GM23338 (cell line): Measurements from ENCODE around the gene GALNT7. TPM values are rescaled to one million over a fixed set of nuclear protein-coding genes. Genes with fewer than 3 reads are reported as not detected.

Experiments
- ATAC-seq: fragments of 200-7000 bp; cut with Tn5 transposase; 3 replicates; pipeline ENCODE4 v1.9.1; 2020
- DNase-seq: peaks from one replicate; pipeline ENCODE4 v3.0.0-alpha.2; 2015; ENCODE audit warnings: low spot score
- H2AFZ ChIP-seq: fragments of 200-600 bp; sonication (generic); 2 replicates; pipeline ENCODE4 v1.8.0; 2016; ENCODE audit warnings: antibody characterized with exemption, mild to moderate bottlenecking, moderate library complexity
- H3F3A ChIP-seq: fragments of 200-600 bp; sonication (generic); replicated peaks from 2 replicates; pipeline ENCODE4 v1.8.0; 2017; ENCODE audit warnings: antibody characterized with exemption, mixed run types, low read depth
- H3K27ac ChIP-seq: fragments of 200-600 bp; sonication (generic); 2 replicates; pipeline ENCODE4 v1.6.1; 2016; ENCODE audit warnings: low read depth
- H3K27me3 ChIP-seq: fragments of 200-600 bp; sonication (generic); 2 replicates; pipeline ENCODE4 v1.8.0; 2016; ENCODE audit warnings: mild to moderate bottlenecking, mixed run types, moderate library complexity; ENCODE audit not compliant: insufficient read depth
- H3K36me3 ChIP-seq: fragments of 200-600 bp; sonication (generic); 2 replicates; pipeline ENCODE4 v1.8.0; 2016; ENCODE audit warnings: mild to moderate bottlenecking; ENCODE audit not compliant: insufficient read depth
- H3K4me1 ChIP-seq: fragments of 200-600 bp; sonication (generic); 2 replicates; pipeline ENCODE4 v1.8.0; 2016; ENCODE audit warnings: mild to moderate bottlenecking, moderate library complexity; ENCODE audit not compliant: insufficient read depth
- H3K4me2 ChIP-seq: fragments of 200-600 bp; sonication (generic); 2 replicates; pipeline ENCODE4 v1.7.1; 2017; ENCODE audit warnings: mixed run types
- H3K4me3 ChIP-seq: fragments of 200-600 bp; sonication (generic); 2 replicates; pipeline ENCODE4 v1.6.1; 2016; ENCODE audit warnings: mixed run types
- H3K79me2 ChIP-seq: fragments of 200-600 bp; sonication (generic); replicated peaks from 2 replicates; pipeline ENCODE4 v1.8.0; 2017; ENCODE audit warnings: mild to moderate bottlenecking; ENCODE audit not compliant: insufficient read depth
- H3K9me2 ChIP-seq: fragments of 200-600 bp; sonication (generic); 2 replicates; pipeline ENCODE4 v1.8.0; 2017; ENCODE audit not compliant: insufficient read depth
- H4K20me1 ChIP-seq: fragments of 200-600 bp; sonication (generic); replicated peaks from 2 replicates; pipeline ENCODE4 v1.8.0; 2017; ENCODE audit warnings: mild to moderate bottlenecking; ENCODE audit not compliant: insufficient read depth
- H3K27ac Mint-ChIP-seq: 2 replicates; pipeline ENCODE4 v1.8.0; 2020; ENCODE audit warnings: inconsistent platforms, mild to moderate bottlenecking, moderate library complexity, mixed read lengths
- H3K27me3 Mint-ChIP-seq: 3 replicates; pipeline ENCODE4 v1.8.0; 2022; ENCODE audit warnings: low read depth, mild to moderate bottlenecking, moderate library complexity, mixed read lengths, inconsistent platforms; ENCODE audit not compliant: insufficient read depth, poor library complexity
- H3K36me3 Mint-ChIP-seq: 3 replicates; pipeline ENCODE4 v1.8.0; 2021; ENCODE audit warnings: low read depth, mild to moderate bottlenecking, inconsistent platforms, moderate library complexity, mixed read lengths
- H3K4me1 Mint-ChIP-seq: 3 replicates; pipeline ENCODE4 v1.8.0; 2020; ENCODE audit warnings: mild to moderate bottlenecking, inconsistent platforms, mixed read lengths
- H3K4me3 Mint-ChIP-seq: 3 replicates; pipeline ENCODE4 v1.8.0; 2021; ENCODE audit warnings: moderate library complexity, mild to moderate bottlenecking, inconsistent platforms, mixed read lengths
- H3K9me3 Mint-ChIP-seq: 3 replicates; pipeline ENCODE4 v1.8.0; 2020; ENCODE audit warnings: moderate library complexity, mild to moderate bottlenecking, inconsistent platforms, mixed read lengths
- CREB1 ChIP-seq: fragments of 250-450 bp; sonication (Bioruptor Pico); IDR thresholded peaks from 2 replicates; pipeline ENCODE4 v1.5.0; 2020; ENCODE audit warnings: low read depth, mild to moderate bottlenecking, moderate library complexity
- EZH2phosphoT487 ChIP-seq: fragments of 200-600 bp; sonication (generic); IDR thresholded peaks from one replicate; pipeline ENCODE4 v1.8.1; 2018; ENCODE audit warnings: antibody characterized with exemption; ENCODE audit not compliant: unreplicated experiment
- JUNB ChIP-seq: IDR thresholded peaks from one replicate; pipeline ENCODE4 v1.6.1; 2016; ENCODE audit warnings: antibody characterized with exemption; ENCODE audit not compliant: unreplicated experiment
- NANOG ChIP-seq: IDR thresholded peaks from 2 replicates; pipeline ENCODE4 v1.6.1; 2016; ENCODE audit warnings: antibody characterized with exemption, borderline replicate concordance
- POLR2AphosphoS5 ChIP-seq: IDR thresholded peaks from 2 replicates; pipeline ENCODE4 v1.6.1; 2016; ENCODE audit warnings: antibody characterized with exemption, low read depth
- STAT1 ChIP-seq: IDR thresholded peaks from one replicate; pipeline ENCODE4 v1.6.1; 2016; ENCODE audit warnings: antibody characterized with exemption; ENCODE audit not compliant: unreplicated experiment
- ZNF114 ChIP-seq: fragments of 250-450 bp; sonication (Bioruptor Pico); IDR thresholded peaks from 2 replicates; pipeline ENCODE4 v1.5.0; 2020; ENCODE audit warnings: mild to moderate bottlenecking, moderate library complexity
- ZNF331 ChIP-seq: fragments of 250-450 bp; sonication (Bioruptor Pico); IDR thresholded peaks from 2 replicates; pipeline ENCODE4 v1.5.0; 2020; ENCODE audit warnings: low read depth, mild to moderate bottlenecking, moderate library complexity
- polyA plus RNA-seq: library from polyadenylated mRNA; unstranded; fragments of >200 nt; fragmentation: Nextera tagmentation; extraction: Ambion mirVana; gene quantifications from 2 replicates; pipeline ENCODE4 v1.2.1, GENCODE V29; 2016
- total RNA-seq: library from RNA; depleted of rRNA; stranded (reverse); fragments of >200 nt; shearing (Covaris generic); gene quantifications from 2 replicates; pipeline ENCODE4 v1.2.3, GENCODE V29; 2014
- TF ChIP-seq, protein P1 (sequence below): IDR thresholded peaks from one replicate; pipeline ENCODE4 v1.6.1; 2018; ENCODE audit warnings: antibody characterized with exemption; ENCODE audit not compliant: unreplicated experiment
- TF ChIP-seq, protein P2 (sequence below): IDR thresholded peaks from 2 replicates; pipeline ENCODE4 v1.6.1; 2016; ENCODE audit warnings: antibody characterized with exemption
- TF ChIP-seq, protein P3 (sequence below): fragments of 250-450 bp; sonication (Bioruptor Pico); IDR thresholded peaks from 2 replicates; pipeline ENCODE4 v1.5.0; 2020; ENCODE audit warnings: mild to moderate bottlenecking, moderate library complexity
- TF ChIP-seq, protein P4 (sequence below), 2 experiments: fragments of 200-600 bp in 1 of 2; sonication (generic) in 1 of 2; conservative IDR thresholded peaks; 2 replicates each; pipeline versions ENCODE4 v1.5.1 to v1.6.1; 2016 to 2017; ENCODE audit warnings: antibody characterized with exemption in 2 of 2, low read depth in 2 of 2, mild to moderate bottlenecking in 2 of 2, moderate library complexity in 1 of 2

The GALNT7 gene
- total and polyA plus RNA-seq, 2 experiments from 2014 or later: 31.8 to 72.2 TPM

DNA sequence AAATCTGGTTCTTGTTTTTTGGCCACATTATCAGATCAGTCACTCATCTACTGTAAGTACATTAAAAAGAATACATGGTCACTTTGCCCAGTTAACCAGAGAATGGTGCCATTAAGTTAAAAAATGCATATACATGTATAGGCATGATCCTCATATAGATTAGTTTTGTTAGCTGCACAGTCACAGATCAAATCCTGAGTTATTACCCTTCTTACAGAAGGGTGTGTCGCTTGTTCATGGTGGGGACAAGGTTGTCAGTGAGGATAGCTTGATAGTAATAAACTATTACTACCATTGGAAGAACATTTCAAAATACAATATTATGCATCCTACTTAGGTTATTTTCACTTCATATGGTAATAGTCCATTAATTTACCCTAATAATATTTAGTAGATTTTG is 48.5 kb downstream of the GALNT7 start:
- ATAC-seq (no peak), DNase-seq (no peak)
- peaks cover 43% of the 10 kb centered on the region for H3K4me1 ChIP-seq
- no peaks in the 10 kb centered on the region for H3K27me3 ChIP-seq
- no peaks in the 10 kb centered on the region for H3K9me2 ChIP-seq
- H3K79me2 ChIP-seq: peaks cover 97% of the 10 kb centered on the region
- TF ChIP-seq JUNB: no peak
- no peak for TF ChIP-seq STAT1
- TF ChIP-seq, protein P1, sequence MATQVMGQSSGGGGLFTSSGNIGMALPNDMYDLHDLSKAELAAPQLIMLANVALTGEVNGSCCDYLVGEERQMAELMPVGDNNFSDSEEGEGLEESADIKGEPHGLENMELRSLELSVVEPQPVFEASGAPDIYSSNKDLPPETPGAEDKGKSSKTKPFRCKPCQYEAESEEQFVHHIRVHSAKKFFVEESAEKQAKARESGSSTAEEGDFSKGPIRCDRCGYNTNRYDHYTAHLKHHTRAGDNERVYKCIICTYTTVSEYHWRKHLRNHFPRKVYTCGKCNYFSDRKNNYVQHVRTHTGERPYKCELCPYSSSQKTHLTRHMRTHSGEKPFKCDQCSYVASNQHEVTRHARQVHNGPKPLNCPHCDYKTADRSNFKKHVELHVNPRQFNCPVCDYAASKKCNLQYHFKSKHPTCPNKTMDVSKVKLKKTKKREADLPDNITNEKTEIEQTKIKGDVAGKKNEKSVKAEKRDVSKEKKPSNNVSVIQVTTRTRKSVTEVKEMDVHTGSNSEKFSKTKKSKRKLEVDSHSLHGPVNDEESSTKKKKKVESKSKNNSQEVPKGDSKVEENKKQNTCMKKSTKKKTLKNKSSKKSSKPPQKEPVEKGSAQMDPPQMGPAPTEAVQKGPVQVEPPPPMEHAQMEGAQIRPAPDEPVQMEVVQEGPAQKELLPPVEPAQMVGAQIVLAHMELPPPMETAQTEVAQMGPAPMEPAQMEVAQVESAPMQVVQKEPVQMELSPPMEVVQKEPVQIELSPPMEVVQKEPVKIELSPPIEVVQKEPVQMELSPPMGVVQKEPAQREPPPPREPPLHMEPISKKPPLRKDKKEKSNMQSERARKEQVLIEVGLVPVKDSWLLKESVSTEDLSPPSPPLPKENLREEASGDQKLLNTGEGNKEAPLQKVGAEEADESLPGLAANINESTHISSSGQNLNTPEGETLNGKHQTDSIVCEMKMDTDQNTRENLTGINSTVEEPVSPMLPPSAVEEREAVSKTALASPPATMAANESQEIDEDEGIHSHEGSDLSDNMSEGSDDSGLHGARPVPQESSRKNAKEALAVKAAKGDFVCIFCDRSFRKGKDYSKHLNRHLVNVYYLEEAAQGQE: no peak
- TF ChIP-seq POLR2AphosphoS5: no peak
- TF ChIP-seq, protein P2, sequence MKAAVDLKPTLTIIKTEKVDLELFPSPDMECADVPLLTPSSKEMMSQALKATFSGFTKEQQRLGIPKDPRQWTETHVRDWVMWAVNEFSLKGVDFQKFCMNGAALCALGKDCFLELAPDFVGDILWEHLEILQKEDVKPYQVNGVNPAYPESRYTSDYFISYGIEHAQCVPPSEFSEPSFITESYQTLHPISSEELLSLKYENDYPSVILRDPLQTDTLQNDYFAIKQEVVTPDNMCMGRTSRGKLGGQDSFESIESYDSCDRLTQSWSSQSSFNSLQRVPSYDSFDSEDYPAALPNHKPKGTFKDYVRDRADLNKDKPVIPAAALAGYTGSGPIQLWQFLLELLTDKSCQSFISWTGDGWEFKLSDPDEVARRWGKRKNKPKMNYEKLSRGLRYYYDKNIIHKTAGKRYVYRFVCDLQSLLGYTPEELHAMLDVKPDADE: no peak
- no peak for TF ChIP-seq ZNF331
- no peak for TF ChIP-seq CREB1 (CRISPR knock-in tag)
- no peak for TF ChIP-seq NANOG
- TF ChIP-seq, protein P3, sequence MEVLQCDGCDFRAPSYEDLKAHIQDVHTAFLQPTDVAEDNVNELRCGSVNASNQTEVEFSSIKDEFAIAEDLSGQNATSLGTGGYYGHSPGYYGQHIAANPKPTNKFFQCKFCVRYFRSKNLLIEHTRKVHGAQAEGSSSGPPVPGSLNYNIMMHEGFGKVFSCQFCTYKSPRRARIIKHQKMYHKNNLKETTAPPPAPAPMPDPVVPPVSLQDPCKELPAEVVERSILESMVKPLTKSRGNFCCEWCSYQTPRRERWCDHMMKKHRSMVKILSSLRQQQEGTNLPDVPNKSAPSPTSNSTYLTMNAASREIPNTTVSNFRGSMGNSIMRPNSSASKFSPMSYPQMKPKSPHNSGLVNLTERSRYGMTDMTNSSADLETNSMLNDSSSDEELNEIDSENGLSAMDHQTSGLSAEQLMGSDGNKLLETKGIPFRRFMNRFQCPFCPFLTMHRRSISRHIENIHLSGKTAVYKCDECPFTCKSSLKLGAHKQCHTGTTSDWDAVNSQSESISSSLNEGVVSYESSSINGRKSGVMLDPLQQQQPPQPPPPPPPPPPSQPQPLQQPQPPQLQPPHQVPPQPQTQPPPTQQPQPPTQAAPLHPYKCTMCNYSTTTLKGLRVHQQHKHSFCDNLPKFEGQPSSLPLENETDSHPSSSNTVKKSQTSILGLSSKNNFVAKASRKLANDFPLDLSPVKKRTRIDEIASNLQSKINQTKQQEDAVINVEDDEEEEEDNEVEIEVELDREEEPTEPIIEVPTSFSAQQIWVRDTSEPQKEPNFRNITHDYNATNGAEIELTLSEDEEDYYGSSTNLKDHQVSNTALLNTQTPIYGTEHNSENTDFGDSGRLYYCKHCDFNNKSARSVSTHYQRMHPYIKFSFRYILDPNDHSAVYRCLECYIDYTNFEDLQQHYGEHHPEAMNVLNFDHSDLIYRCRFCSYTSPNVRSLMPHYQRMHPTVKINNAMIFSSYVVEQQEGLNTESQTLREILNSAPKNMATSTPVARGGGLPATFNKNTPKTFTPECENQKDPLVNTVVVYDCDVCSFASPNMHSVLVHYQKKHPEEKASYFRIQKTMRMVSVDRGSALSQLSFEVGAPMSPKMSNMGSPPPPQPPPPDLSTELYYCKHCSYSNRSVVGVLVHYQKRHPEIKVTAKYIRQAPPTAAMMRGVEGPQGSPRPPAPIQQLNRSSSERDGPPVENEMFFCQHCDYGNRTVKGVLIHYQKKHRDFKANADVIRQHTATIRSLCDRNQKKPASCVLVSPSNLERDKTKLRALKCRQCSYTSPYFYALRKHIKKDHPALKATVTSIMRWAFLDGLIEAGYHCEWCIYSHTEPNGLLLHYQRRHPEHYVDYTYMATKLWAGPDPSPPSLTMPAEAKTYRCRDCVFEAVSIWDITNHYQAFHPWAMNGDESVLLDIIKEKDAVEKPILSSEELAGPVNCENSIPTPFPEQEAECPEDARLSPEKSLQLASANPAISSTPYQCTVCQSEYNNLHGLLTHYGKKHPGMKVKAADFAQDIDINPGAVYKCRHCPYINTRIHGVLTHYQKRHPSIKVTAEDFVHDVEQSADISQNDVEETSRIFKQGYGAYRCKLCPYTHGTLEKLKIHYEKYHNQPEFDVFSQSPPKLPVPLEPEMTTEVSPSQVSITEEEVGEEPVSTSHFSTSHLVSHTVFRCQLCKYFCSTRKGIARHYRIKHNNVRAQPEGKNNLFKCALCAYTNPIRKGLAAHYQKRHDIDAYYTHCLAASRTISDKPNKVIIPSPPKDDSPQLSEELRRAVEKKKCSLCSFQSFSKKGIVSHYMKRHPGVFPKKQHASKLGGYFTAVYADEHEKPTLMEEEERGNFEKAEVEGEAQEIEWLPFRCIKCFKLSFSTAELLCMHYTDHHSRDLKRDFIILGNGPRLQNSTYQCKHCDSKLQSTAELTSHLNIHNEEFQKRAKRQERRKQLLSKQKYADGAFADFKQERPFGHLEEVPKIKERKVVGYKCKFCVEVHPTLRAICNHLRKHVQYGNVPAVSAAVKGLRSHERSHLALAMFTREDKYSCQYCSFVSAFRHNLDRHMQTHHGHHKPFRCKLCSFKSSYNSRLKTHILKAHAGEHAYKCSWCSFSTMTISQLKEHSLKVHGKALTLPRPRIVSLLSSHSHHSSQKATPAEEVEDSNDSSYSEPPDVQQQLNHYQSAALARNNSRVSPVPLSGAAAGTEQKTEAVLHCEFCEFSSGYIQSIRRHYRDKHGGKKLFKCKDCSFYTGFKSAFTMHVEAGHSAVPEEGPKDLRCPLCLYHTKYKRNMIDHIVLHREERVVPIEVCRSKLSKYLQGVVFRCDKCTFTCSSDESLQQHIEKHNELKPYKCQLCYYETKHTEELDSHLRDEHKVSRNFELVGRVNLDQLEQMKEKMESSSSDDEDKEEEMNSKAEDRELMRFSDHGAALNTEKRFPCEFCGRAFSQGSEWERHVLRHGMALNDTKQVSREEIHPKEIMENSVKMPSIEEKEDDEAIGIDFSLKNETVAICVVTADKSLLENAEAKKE (CRISPR knock-in tag): no peak
- no peak for TF ChIP-seq EZH2phosphoT487
- TF ChIP-seq ZNF114 (CRISPR knock-in tag): no peak
- TF ChIP-seq, protein P4, sequence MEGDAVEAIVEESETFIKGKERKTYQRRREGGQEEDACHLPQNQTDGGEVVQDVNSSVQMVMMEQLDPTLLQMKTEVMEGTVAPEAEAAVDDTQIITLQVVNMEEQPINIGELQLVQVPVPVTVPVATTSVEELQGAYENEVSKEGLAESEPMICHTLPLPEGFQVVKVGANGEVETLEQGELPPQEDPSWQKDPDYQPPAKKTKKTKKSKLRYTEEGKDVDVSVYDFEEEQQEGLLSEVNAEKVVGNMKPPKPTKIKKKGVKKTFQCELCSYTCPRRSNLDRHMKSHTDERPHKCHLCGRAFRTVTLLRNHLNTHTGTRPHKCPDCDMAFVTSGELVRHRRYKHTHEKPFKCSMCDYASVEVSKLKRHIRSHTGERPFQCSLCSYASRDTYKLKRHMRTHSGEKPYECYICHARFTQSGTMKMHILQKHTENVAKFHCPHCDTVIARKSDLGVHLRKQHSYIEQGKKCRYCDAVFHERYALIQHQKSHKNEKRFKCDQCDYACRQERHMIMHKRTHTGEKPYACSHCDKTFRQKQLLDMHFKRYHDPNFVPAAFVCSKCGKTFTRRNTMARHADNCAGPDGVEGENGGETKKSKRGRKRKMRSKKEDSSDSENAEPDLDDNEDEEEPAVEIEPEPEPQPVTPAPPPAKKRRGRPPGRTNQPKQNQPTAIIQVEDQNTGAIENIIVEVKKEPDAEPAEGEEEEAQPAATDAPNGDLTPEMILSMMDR (conservative IDR thresholded peaks at IDR 0.05; ENCODE audit: low read depth in 2 of 2): no peak
- no peak overlapping the region for H3K27ac ChIP-seq
- no peak overlapping the region for H3K27ac Mint-ChIP-seq
- H3K4me3 ChIP-seq: no peak overlapping the region
- no peaks in the 10 kb centered on the region for H4K20me1 ChIP-seq
- H2AFZ ChIP-seq: no peak overlapping the region
- peaks cover 23% of the 10 kb centered on the region; the same call in 2 of the 3 replicates for H3K36me3 Mint-ChIP-seq
- peaks cover 57% of the 10 kb centered on the region for H3K4me1 Mint-ChIP-seq
- no peaks in the 10 kb centered on the region for H3K36me3 ChIP-seq
- no peak overlapping the region for H3K4me3 Mint-ChIP-seq
- peaks cover 5% of the 10 kb centered on the region for H3K27me3 Mint-ChIP-seq
- H3F3A ChIP-seq: no peaks in the 10 kb centered on the region
- peak overlapping the region; percentile 10 for H3K4me2 ChIP-seq
- peaks cover 6% of the 10 kb centered on the region; the same call in 2 of the 3 replicates for H3K9me3 Mint-ChIP-seq
